Endothelial cell of umbilical vein (primary cell): ENCODE results near the gene TMEM234. TPM values are rescaled to one million over a fixed set of nuclear protein-coding genes. Genes with fewer than 3 reads are reported as not detected.

Experiments
- BruUV-seq: library from RNA; stranded (reverse); fragments of 400-500 nt; replicated peaks from 2 replicates; lab custom pipeline; 2021; lab: Mats Ljungman, UMichigan
- CTCF ChIA-PET: fragments of 300-600, 350-600 bp; sonication (Branson Sonifier 250); formaldehyde crosslinking; loops from one replicate; lab custom pipeline; 2021; ENCODE audit warnings: antibody characterized with exemption, inconsistent platforms; lab: Charles Lee
- POLR2A ChIA-PET: fragments of 300-600, 350-600 bp; sonication (Branson Sonifier 250); formaldehyde crosslinking; loops from one replicate; lab custom pipeline; 2021; ENCODE audit warnings: antibody characterized with exemption, inconsistent platforms; lab: Charles Lee
- DNase-seq: peaks from one replicate; pipeline ENCODE4 v3.0.0-alpha.2; 2011; ENCODE audit warnings: low read depth, low spot score
- FAIRE-seq: peaks from 2 replicates; lab custom pipeline; 2011; peaks lifted over from hg19 to GRCh38; lab: Jason Lieb, UNC
- H2AFZ ChIP-seq: 2 replicates; pipeline ENCODE4 v1.6.0; 2012; ENCODE audit warnings: low read depth, low read length, control low read depth, inconsistent platforms
- H3K27ac ChIP-seq: 2 replicates; pipeline ENCODE4 v1.5.1; 2011; ENCODE audit warnings: low read depth, mild to moderate bottlenecking, control low read depth, low read length, moderate library complexity; ENCODE audit not compliant: insufficient read depth
- H3K27me3 ChIP-seq, 2 experiments: 2 replicates each; pipeline versions ENCODE4 v1.6.0 to v1.6.1; 2011; ENCODE audit warnings: low read length in 2 of 2, mixed read lengths in 1 of 2; ENCODE audit not compliant: control insufficient read depth in 2 of 2, insufficient read depth in 2 of 2
- H3K36me3 ChIP-seq, 2 experiments: 2 replicates in 1 of 2; 3 replicates in 1 of 2; pipeline ENCODE4 v1.5.1; 2011; ENCODE audit warnings: low read length in 2 of 2, mild to moderate bottlenecking in 1 of 2, moderate library complexity in 1 of 2; ENCODE audit not compliant: control insufficient read depth in 2 of 2, insufficient read depth in 2 of 2; ENCODE audit errors: extremely low read depth in 1 of 2
- H3K4me1 ChIP-seq: 3 replicates; pipeline ENCODE4 v1.5.1; 2011; ENCODE audit warnings: mild to moderate bottlenecking, low read length; ENCODE audit not compliant: control insufficient read depth, insufficient read depth; ENCODE audit errors: extremely low read depth
- H3K4me2 ChIP-seq: 2 replicates; pipeline ENCODE4 v1.6.1; 2011; ENCODE audit warnings: low read length, control low read depth, mixed read lengths; ENCODE audit not compliant: insufficient read depth
- H3K4me3 ChIP-seq, 3 experiments: fragments of 200-600 bp in 1 of 3; sonication (generic), shearing (Covaris generic) in 1 of 3; replicated peaks in 1 of 3; 2 replicates each; pipeline ENCODE4 v1.5.1; 2011 to 2016; ENCODE audit warnings: control low read depth in 3 of 3, low read length in 3 of 3, mild to moderate bottlenecking in 2 of 3, inconsistent platforms in 1 of 3, low read depth in 1 of 3, moderate library complexity in 1 of 3; ENCODE audit not compliant: insufficient read depth in 1 of 3
- H3K79me2 ChIP-seq: 2 replicates; pipeline ENCODE4 v1.6.0; 2012; ENCODE audit warnings: low read length, inconsistent platforms; ENCODE audit not compliant: control insufficient read depth, insufficient read depth
- H3K9ac ChIP-seq: replicated peaks from 2 replicates; pipeline ENCODE3; 2011; ENCODE audit warnings: low read length, control low read depth; ENCODE audit not compliant: insufficient read depth; ENCODE audit errors: extremely low read depth
- H3K9me1 ChIP-seq: replicated peaks from 3 replicates; pipeline ENCODE4 v1.6.0; 2011; ENCODE audit warnings: mild to moderate bottlenecking, low read length; ENCODE audit not compliant: control insufficient read depth, insufficient read depth; ENCODE audit errors: extremely low read depth
- H3K9me3 ChIP-seq: replicated peaks from 2 replicates; pipeline ENCODE4 v1.5.1; 2012; ENCODE audit warnings: low read length, inconsistent platforms; ENCODE audit not compliant: control insufficient read depth, insufficient read depth
- H4K20me1 ChIP-seq: replicated peaks from 2 replicates; pipeline ENCODE3; 2011; ENCODE audit warnings: mild to moderate bottlenecking, low read length; ENCODE audit not compliant: control insufficient read depth, insufficient read depth; ENCODE audit errors: extremely low read depth
- CTCF ChIP-seq, 2 donors: IDR thresholded peaks; 1 replicate in 1 of 2; 2 replicates in 1 of 2; pipeline ENCODE4 v1.5.1; 2011; ENCODE audit warnings: low read length in 2 of 2, mild to moderate bottlenecking in 2 of 2, moderate library complexity in 2 of 2, control low read depth in 1 of 2, inconsistent platforms in 1 of 2, low read depth in 1 of 2; ENCODE audit not compliant: insufficient read depth in 1 of 2; ENCODE audit errors: extremely low read depth in 1 of 2
- EZH2 ChIP-seq: IDR thresholded peaks from 2 replicates; pipeline ENCODE4 v1.6.1; 2012; ENCODE audit warnings: borderline replicate concordance, low read depth, mild to moderate bottlenecking, moderate library complexity, low read length, inconsistent platforms; ENCODE audit not compliant: severe bottlenecking
- FOS ChIP-seq: IDR thresholded peaks from 2 replicates; pipeline ENCODE4 v1.6.1; 2011; ENCODE audit warnings: mild to moderate bottlenecking, low read length, moderate library complexity, borderline replicate concordance; ENCODE audit not compliant: insufficient read depth
- GATA2 ChIP-seq: IDR thresholded peaks from 2 replicates; pipeline ENCODE4 v1.7.0; 2011; ENCODE audit warnings: low read depth, mild to moderate bottlenecking, moderate library complexity, mixed read lengths, low read length; ENCODE audit not compliant: insufficient read length, insufficient read depth
- JUN ChIP-seq: IDR thresholded peaks from 2 replicates; pipeline ENCODE4 v1.6.1; 2011; ENCODE audit warnings: borderline replicate concordance, low read depth; ENCODE audit not compliant: insufficient read length, insufficient read depth
- MAX ChIP-seq: IDR thresholded peaks from 2 replicates; pipeline ENCODE4 v1.6.1; 2011; ENCODE audit not compliant: insufficient read depth, insufficient read length
- MYC ChIP-seq: IDR thresholded peaks from one replicate; pipeline ENCODE4 v1.6.1; 2011; ENCODE audit warnings: mild to moderate bottlenecking, low read depth, low read length
- POLR2A ChIP-seq: IDR thresholded peaks from 2 replicates; pipeline ENCODE4 v1.6.1; 2012; ENCODE audit warnings: low read depth, mild to moderate bottlenecking, control low read depth, low read length
- POLR2AphosphoS5 ChIP-seq: IDR thresholded peaks from 2 replicates; pipeline ENCODE4 v1.6.1; 2012; ENCODE audit warnings: low read depth, mild to moderate bottlenecking, control low read depth, low read length, moderate library complexity; ENCODE audit not compliant: insufficient read depth
- dilution Hi-C: fragments of 300-500 bp; cut with MboI; formaldehyde crosslinking; loops from one replicate; pipeline ENCODE4 v1.15.0; 2019; ENCODE audit warnings: low sequenced_read_pairs; ENCODE audit not compliant: extremely low pct_ligation_motif_present
- intact Hi-C: fragments of 100-400 bp; cut with micrococcal nuclease; formaldehyde crosslinking; loops from one replicate; pipeline ENCODE4 v1.10.0; 2022
- polyA plus RNA-seq, 4 experiments: library from polyadenylated mRNA; depleted of rRNA in 3 of 4; stranded (reverse) in 3 of 4; unstranded in 1 of 4; fragments of >200 nt; gene quantifications; 2 replicates each; pipeline versions ENCODE4 v1.2.1 to v1.2.3, GENCODE V29; 2011 to 2012; ENCODE audit warnings: missing spikeins in 1 of 4
- total RNA-seq: library from RNA; stranded (reverse); gene quantifications from 2 replicates; pipeline ENCODE4 v1.2.3, GENCODE V29; 2021

Gene TMEM234
- total and polyA plus RNA-seq, 2 donors (not counting 3 experiments of a cell fraction or from before 2014, with no cell fraction given): 20.7 to 21.3 TPM

- no peak overlapping the region for H3K9ac ChIP-seq
- H3K79me2 ChIP-seq: no peaks in the 10 kb centered on the region
- H2AFZ ChIP-seq: no peak overlapping the region
- H3K36me3 ChIP-seq: no peaks in the 10 kb centered on the region
- POLR2A ChIA-PET: interaction anchor here (1.3 kb wide), 1 partner anchor 16 kb away, joined by 18 read pairs; no protein-coding TSS in a partner anchor
- peaks cover 5% of the 10 kb centered on the region for H3K4me1 ChIP-seq
- no peaks in the 10 kb centered on the region for H3K9me1 ChIP-seq
- TF ChIP-seq GATA2 (no peak), POLR2AphosphoS5 (no peak), FOS (no peak), MAX (no peak), POLR2A (no peak), EZH2 (no peak), MYC (no peak), CTCF (IDR thresholded peaks at IDR 0.05; ENCODE audit: extremely low read depth in 1 of 2, insufficient read depth in 1 of 2, low read depth in 1 of 2, low read length in 2 of 2) (no peak), JUN (no peak)
- H3K4me2 ChIP-seq: no peak overlapping the region
- no peaks in the 10 kb centered on the region for H3K9me3 ChIP-seq
- no TSS peak for BruUV-seq
- FAIRE-seq: peak; percentile 52
- no peak overlapping the region for H3K27ac ChIP-seq
- dilution Hi-C loops: no loop called here
- DNase-seq: no peak
- no peaks in the 10 kb centered on the region for H4K20me1 ChIP-seq
- intact Hi-C loops: no loop called here
- CTCF ChIA-PET: interaction anchor here (0.6 to 3.5 kb wide), 3 partner anchors 10 to 26 kb away, joined by 3 to 26 read pairs (median 3); partner anchors contain the start of genes FAM167B and HDAC1
- H3K27me3 ChIP-seq: no peaks in the 10 kb centered on the region
- H3K4me3 ChIP-seq: no peak overlapping the region
Observed at GRCh38 chr1:32265846-32266245, 43.7 kb upstream of the TMEM234 start.
